HepG2 (cell line): ENCODE measurements around the gene NCKAP1. TPM values are rescaled to one million over a fixed set of nuclear protein-coding genes. Genes with fewer than 3 reads are reported as not detected.

Experiments used
- ATAC-seq: fragments of 200-7000 bp; cut with Tn5 transposase; 3 replicates; pipeline ENCODE4 v1.9.1; 2020; ENCODE audit warnings: mild to moderate bottlenecking, moderate library complexity
- BruUV-seq: library from RNA; stranded (reverse); fragments of 400-500 nt; replicated peaks from 2 replicates; lab custom pipeline; 2021; lab: Mats Ljungman, UMichigan
- CTCF ChIA-PET: fragments of 300-600 bp; formaldehyde crosslinking; extraction: SDS; loops from one replicate; lab custom pipeline; 2021; ENCODE audit warnings: low total read pairs, inconsistent platforms, low intra/inter-chr PET ratio; lab: Yijun Ruan, JAX
- POLR2A ChIA-PET: fragments of 350-600 bp; sonication (Branson Sonifier 250); formaldehyde crosslinking; loops from one replicate; lab custom pipeline; 2020; ENCODE audit warnings: antibody characterized with exemption, inconsistent platforms; lab: Yijun Ruan, JAX
- DNase-seq: peaks from one replicate; pipeline ENCODE4 v3.0.0-alpha.2; 2015; ENCODE audit warnings: low spot score
- FAIRE-seq: peaks from 3 replicates; lab custom pipeline; 2011; peaks lifted over from hg19 to GRCh38; lab: Jason Lieb, UNC
- H2AFZ ChIP-seq: one replicate; pipeline ENCODE4 v1.6.1; 2011; ENCODE audit warnings: low read length, inconsistent platforms
- H3K27ac ChIP-seq: fragments of 300-600 bp; 3 replicates; pipeline ENCODE4 v1.8.0; 2011; ENCODE audit warnings: mixed run types, mild to moderate bottlenecking, mixed read lengths, low read length, inconsistent platforms; ENCODE audit not compliant: insufficient read depth; ENCODE audit errors: extremely low read length
- H3K27me3 ChIP-seq, 2 experiments: fragments of 200-600 bp in 1 of 2; 2 replicates in 1 of 2; 3 replicates in 1 of 2; pipeline versions ENCODE4 v1.6.0 to v1.8.0; 2011; ENCODE audit warnings: low read length in 2 of 2, mild to moderate bottlenecking in 2 of 2, moderate library complexity in 2 of 2, inconsistent platforms in 1 of 2; ENCODE audit not compliant: insufficient read depth in 2 of 2, control insufficient read depth in 1 of 2
- H3K36me3 ChIP-seq, 2 experiments: fragments of 200-600 bp in 1 of 2; replicated peaks in 1 of 2; 2 replicates in 1 of 2; 3 replicates in 1 of 2; pipeline versions ENCODE4 v1.5.1 to v1.8.0; 2011; ENCODE audit warnings: low read length in 2 of 2, inconsistent platforms in 1 of 2; ENCODE audit not compliant: insufficient read depth in 2 of 2, control insufficient read depth in 1 of 2
- H3K4me1 ChIP-seq: 2 replicates; pipeline ENCODE4 v1.5.1; 2012; ENCODE audit warnings: low read length, inconsistent platforms; ENCODE audit not compliant: insufficient read depth
- H3K4me2 ChIP-seq: 2 replicates; pipeline ENCODE4 v1.6.0; 2011; ENCODE audit warnings: low read depth, low read length, inconsistent platforms
- H3K4me3 ChIP-seq, 3 experiments: fragments of 200-600 bp in 1 of 3; sonication (generic), shearing (Covaris generic) in 1 of 3; replicated peaks in 1 of 3; 2 replicates each; pipeline ENCODE4 v1.5.1; 2011 to 2016; ENCODE audit warnings: low read length in 3 of 3, inconsistent platforms in 2 of 3, low read depth in 2 of 3, mild to moderate bottlenecking in 2 of 3, control low read depth in 1 of 3, mixed read lengths in 1 of 3; ENCODE audit not compliant: insufficient read depth in 1 of 3
- H3K79me2 ChIP-seq: one replicate; pipeline ENCODE4 v1.6.1; 2011; ENCODE audit warnings: low read length, inconsistent platforms; ENCODE audit not compliant: insufficient read depth
- H3K9ac ChIP-seq: 2 replicates; pipeline ENCODE4 v1.6.0; 2011; ENCODE audit warnings: mild to moderate bottlenecking, low read depth, low read length, inconsistent platforms; ENCODE audit not compliant: insufficient read depth
- H3K9me3 ChIP-seq: 2 replicates; pipeline ENCODE4 v1.5.1; 2012; ENCODE audit warnings: mild to moderate bottlenecking, low read length
- H4K20me1 ChIP-seq: 2 replicates; pipeline ENCODE4 v1.6.0; 2011; ENCODE audit warnings: inconsistent platforms, mild to moderate bottlenecking, low read length, moderate library complexity; ENCODE audit not compliant: insufficient read depth
- ESRRA ChIP-seq: sonication (generic); formaldehyde crosslinking; IDR thresholded peaks from 2 replicates; pipeline ENCODE4 v1.5.1; 2020; ENCODE audit warnings: mild to moderate bottlenecking, low read depth, missing genetic modification reagents
- GABPA ChIP-seq, 2 experiments: IDR thresholded peaks; 2 replicates each; pipeline ENCODE4 v1.6.1; 2011 to 2016; ENCODE audit warnings: low read depth in 2 of 2, low read length in 1 of 2, missing biosample characterization in 1 of 2, missing genetic modification characterization in 1 of 2
- GTF2F1 ChIP-seq: fragments of 150-350 bp; IDR thresholded peaks from 2 replicates; pipeline ENCODE4 v1.6.1; 2014; ENCODE audit warnings: low read length
- KLF16 ChIP-seq, 2 experiments: sonication (generic) in 1 of 2; formaldehyde crosslinking in 1 of 2; IDR thresholded peaks; 2 replicates each; pipeline versions ENCODE4 v1.6.1 to v1.8.0; 2016 to 2023; ENCODE audit warnings: missing genetic modification reagents in 2 of 2, missing compliant biosample characterization in 1 of 2
- MAFG ChIP-seq: sonication (generic); formaldehyde crosslinking; IDR thresholded peaks from 2 replicates; pipeline ENCODE4 v1.5.1; 2020; ENCODE audit warnings: mild to moderate bottlenecking, missing genetic modification reagents
- MLLT10 ChIP-seq: sonication (generic); formaldehyde crosslinking; IDR thresholded peaks from 2 replicates; pipeline ENCODE4 v1.4.0; 2020; ENCODE audit warnings: missing genetic modification reagents
- MTF2 ChIP-seq: sonication (generic); formaldehyde crosslinking; IDR thresholded peaks from 2 replicates; pipeline ENCODE4 v1.5.0; 2020; ENCODE audit warnings: missing genetic modification reagents, borderline replicate concordance
- NAIF1 ChIP-seq: sonication (generic); formaldehyde crosslinking; IDR thresholded peaks from 2 replicates; pipeline ENCODE4 v1.5.0; 2020; ENCODE audit warnings: mild to moderate bottlenecking, missing genetic modification reagents, borderline replicate concordance
- PCBP2 ChIP-seq: fragments of 200-400 bp; formaldehyde crosslinking; optimal IDR thresholded peaks from 2 replicates; pipeline ENCODE3; 2018; ENCODE audit warnings: low read length, low read depth; ENCODE audit not compliant: poor library complexity, severe bottlenecking
- PLRG1 ChIP-seq: fragments of 450-650 bp; conservative IDR thresholded peaks from 2 replicates; pipeline ENCODE4 v1.6.1; 2016
- SCMH1 ChIP-seq: sonication (generic); formaldehyde crosslinking; IDR thresholded peaks from 2 replicates; pipeline ENCODE4 v1.9.0; 2021; ENCODE audit warnings: missing genetic modification reagents, mild to moderate bottlenecking, borderline replicate concordance
- STAG1 ChIP-seq: sonication (generic); formaldehyde crosslinking; IDR thresholded peaks from 2 replicates; pipeline ENCODE4 v1.4.0; 2020; ENCODE audit warnings: missing genetic modification reagents
- TFDP2 ChIP-seq: sonication (generic); formaldehyde crosslinking; IDR thresholded peaks from 2 replicates; pipeline ENCODE4 v1.4.0; 2020; ENCODE audit warnings: missing genetic modification reagents
- ZBTB21 ChIP-seq: sonication (generic); formaldehyde crosslinking; IDR thresholded peaks from 2 replicates; pipeline ENCODE4 v1.4.0; 2020; ENCODE audit warnings: missing genetic modification reagents
- ZBTB49 ChIP-seq: sonication (generic); formaldehyde crosslinking; IDR thresholded peaks from 2 replicates; pipeline ENCODE4 v1.4.0; 2020; ENCODE audit warnings: missing genetic modification reagents, borderline replicate concordance
- ZFP62 ChIP-seq: sonication (generic); formaldehyde crosslinking; IDR thresholded peaks from 2 replicates; pipeline ENCODE4 v1.4.0; 2020; ENCODE audit warnings: missing genetic modification reagents
- ZNF431 ChIP-seq: sonication (generic); formaldehyde crosslinking; IDR thresholded peaks from 2 replicates; pipeline ENCODE4 v1.9.0; 2022; ENCODE audit warnings: missing genetic modification reagents, low read depth, mild to moderate bottlenecking, borderline replicate concordance
- ZNF460 ChIP-seq: sonication (generic); formaldehyde crosslinking; IDR thresholded peaks from 2 replicates; pipeline ENCODE4 v1.5.1; 2020; ENCODE audit warnings: missing genetic modification reagents, mild to moderate bottlenecking, borderline replicate concordance
- ZNF546 ChIP-seq: sonication (generic); formaldehyde crosslinking; conservative IDR thresholded peaks from 2 replicates; pipeline ENCODE4 v1.8.1; 2023; ENCODE audit warnings: mild to moderate bottlenecking, missing genetic modification reagents
- ZNF547 ChIP-seq: sonication (generic); formaldehyde crosslinking; IDR thresholded peaks from 2 replicates; pipeline ENCODE4 v1.5.1; 2020; ENCODE audit warnings: mild to moderate bottlenecking, missing genetic modification reagents
- ZNF557 ChIP-seq: sonication (generic); formaldehyde crosslinking; IDR thresholded peaks from 2 replicates; pipeline ENCODE4 v1.4.0; 2020; ENCODE audit warnings: missing genetic modification reagents
- ZNF619 ChIP-seq: sonication (generic); formaldehyde crosslinking; IDR thresholded peaks from 2 replicates; pipeline ENCODE4 v1.4.0; 2020; ENCODE audit warnings: mild to moderate bottlenecking, missing genetic modification reagents
- ZNF780A ChIP-seq: sonication (generic); formaldehyde crosslinking; IDR thresholded peaks from 2 replicates; pipeline ENCODE4 v1.8.0; 2022; ENCODE audit warnings: mild to moderate bottlenecking, missing genetic modification reagents, moderate library complexity
- ZSCAN20 ChIP-seq: sonication (generic); formaldehyde crosslinking; IDR thresholded peaks from 2 replicates; pipeline ENCODE4 v1.4.0; 2020; ENCODE audit warnings: missing genetic modification reagents, mild to moderate bottlenecking, borderline replicate concordance
- WGBS: methylation state at CpG from one replicate; pipeline ENCODE4 v1.1.6; 2017; ENCODE audit warnings: low lambda C conversion rate; 5-methylcytosine and 5-hydroxymethylcytosine counted together
- in situ Hi-C: cut with HindIII; loops from 2 replicates; pipeline ENCODE4 v1.10.0; 2017; ENCODE audit warnings: low pct_unique_long_range_greater_than_20kb; ENCODE audit not compliant: extremely low pct_ligation_motif_present
- intact Hi-C: fragments of 100-400 bp; cut with micrococcal nuclease; formaldehyde crosslinking; loops from one replicate; pipeline ENCODE4 v1.10.0; 2022; ENCODE audit not compliant: unreplicated experiment
- polyA plus RNA-seq, 8 experiments: library from polyadenylated mRNA; depleted of rRNA in 3 of 8; stranded (reverse) in 7 of 8; unstranded in 1 of 8; fragments of >200 nt; fragmentation: Illumina TruSeq in 4 of 8; extraction: Trizol in 4 of 8; gene quantifications; 2 replicates each; pipeline versions ENCODE4 v1.2.1 to v1.2.3, GENCODE V29; 2011 to 2016; ENCODE audit warnings: low read depth in 4 of 8, missing spikeins in 1 of 8, mixed read lengths in 1 of 8; ENCODE audit not compliant: insufficient read depth in 1 of 8
- total RNA-seq, 5 experiments: library from RNA; depleted of rRNA; stranded (reverse); fragments of >200 nt; fragmentation: Illumina TruSeq; extraction: Trizol; gene quantifications; 2 replicates each; pipeline ENCODE4 v1.2.3, GENCODE V29; 2016; ENCODE audit warnings: low read depth in 1 of 5
- TF ChIP-seq, protein P1 (sequence below): conservative IDR thresholded peaks from 2 replicates; pipeline ENCODE4 v1.6.1; 2018; ENCODE audit warnings: missing genetic modification reagents

NCKAP1 gene
- total and polyA plus RNA-seq, 2 of the 13 experiments (the other 11 are each of a cell fraction or from before 2014, with no cell fraction given) = 72.1 to 96.3 TPM

GRCh38 chr2:182942756-182943155 lies 95.5 kb downstream of the NCKAP1 start:
- no peak for ATAC-seq

DNA sequence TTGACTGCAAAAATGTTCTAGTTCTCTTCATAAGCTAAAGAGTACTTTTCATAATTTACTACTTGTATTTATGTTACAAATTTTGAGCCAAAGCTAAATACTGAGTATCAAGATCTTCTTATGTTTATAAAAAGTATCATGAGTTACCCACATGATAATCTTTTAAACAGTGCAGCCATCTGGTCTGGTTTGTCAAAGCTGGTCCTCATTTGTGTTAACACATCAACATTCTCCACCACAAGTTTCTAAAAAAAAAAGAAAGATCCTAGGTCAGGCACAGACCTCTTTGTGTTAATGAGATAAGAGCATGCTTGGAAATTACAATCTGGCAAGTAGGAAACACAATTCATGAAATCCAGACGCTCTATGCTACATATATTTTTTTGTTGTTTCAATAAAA lies 96.3 kb downstream of the NCKAP1 start:
- no peak overlapping the region for H3K9ac ChIP-seq
- ATAC-seq (no peak), DNase-seq (no peak), FAIRE-seq (no peak)
- intact Hi-C loops = no loop called here
- no peak overlapping the region for H3K4me2 ChIP-seq
- H3K9me3 ChIP-seq = no peaks in the 10 kb centered on the region
- no peaks in the 10 kb centered on the region for H3K4me1 ChIP-seq
- H3K4me3 ChIP-seq = no peak overlapping the region
- 98% methylated on average over 1 of the region's 1 CpG for WGBS
- no peaks in the 10 kb centered on the region for H3K79me2 ChIP-seq
- no peak overlapping the region for H3K27ac ChIP-seq
- CTCF ChIA-PET = no interaction called here
- POLR2A ChIA-PET = no interaction called here
- in situ Hi-C loops = no loop called here
- no peak overlapping the region for H2AFZ ChIP-seq
- H3K27me3 ChIP-seq = no peaks in the 10 kb centered on the region
- H4K20me1 ChIP-seq = no peaks in the 10 kb centered on the region
- no TSS peak for BruUV-seq
- peaks cover 10 to 52% of the 10 kb centered on the region in 2 experiments for H3K36me3 ChIP-seq
- TF ChIP-seq ZNF546 (CRISPR knock-in tag) (no peak), ZBTB49 (CRISPR knock-in tag) (no peak), MLLT10 (CRISPR knock-in tag) (no peak), GTF2F1 (no peak), TFDP2 (CRISPR knock-in tag) (no peak), PLRG1 (no peak), ZBTB21 (CRISPR knock-in tag) (no peak), ZNF557 (no peak), ZFP62 (no peak)

More at GRCh38 chr2:182942756-182943155, 95.5 kb downstream of the NCKAP1 start:
- no peak overlapping the region for H3K4me3 ChIP-seq
- no peak for TF ChIP-seq GABPA (IDR thresholded peaks at IDR 0.05; ENCODE audit: low read depth, low read length)
- TF ChIP-seq GABPA (CRISPR knock-in tag; IDR thresholded peaks at IDR 0.05; ENCODE audit: low read depth) = no peak
- TF ChIP-seq ZNF780A (CRISPR knock-in tag) = no peak
- TF ChIP-seq MAFG (CRISPR knock-in tag) = no peak
- TF ChIP-seq ZNF460 = no peak
- TF ChIP-seq, protein P1, sequence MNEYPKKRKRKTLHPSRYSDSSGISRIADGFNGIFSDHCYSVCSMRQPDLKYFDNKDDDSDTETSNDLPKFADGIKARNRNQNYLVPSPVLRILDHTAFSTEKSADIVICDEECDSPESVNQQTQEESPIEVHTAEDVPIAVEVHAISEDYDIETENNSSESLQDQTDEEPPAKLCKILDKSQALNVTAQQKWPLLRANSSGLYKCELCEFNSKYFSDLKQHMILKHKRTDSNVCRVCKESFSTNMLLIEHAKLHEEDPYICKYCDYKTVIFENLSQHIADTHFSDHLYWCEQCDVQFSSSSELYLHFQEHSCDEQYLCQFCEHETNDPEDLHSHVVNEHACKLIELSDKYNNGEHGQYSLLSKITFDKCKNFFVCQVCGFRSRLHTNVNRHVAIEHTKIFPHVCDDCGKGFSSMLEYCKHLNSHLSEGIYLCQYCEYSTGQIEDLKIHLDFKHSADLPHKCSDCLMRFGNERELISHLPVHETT = no peak
- TF ChIP-seq ESRRA = no peak
- no peak for TF ChIP-seq ZSCAN20 (CRISPR knock-in tag)
- no peak for TF ChIP-seq PCBP2
- no peak for TF ChIP-seq ZNF619 (CRISPR knock-in tag)
- TF ChIP-seq ZNF431 (CRISPR knock-in tag) = no peak
- no peak for TF ChIP-seq SCMH1 (CRISPR knock-in tag)
- no peak for TF ChIP-seq ZNF547 (CRISPR knock-in tag)
- TF ChIP-seq STAG1 = no peak
- TF ChIP-seq KLF16 (CRISPR knock-in tag; IDR thresholded peaks at IDR 0.05) = no peak
- no peak for TF ChIP-seq MTF2 (CRISPR knock-in tag)
- TF ChIP-seq NAIF1 (CRISPR knock-in tag) = no peak
- no peaks in the 10 kb centered on the region for H3K79me2 ChIP-seq
- no peaks in the 10 kb centered on the region for H3K4me1 ChIP-seq
- in situ Hi-C loops = no loop called here
- 91% methylated on average over 2 of the region's 2 CpGs for WGBS
- FAIRE-seq (no peak), DNase-seq (no peak)
- H3K9ac ChIP-seq = no peak overlapping the region
- intact Hi-C loops = no loop called here
- no peak overlapping the region for H3K27ac ChIP-seq
- BruUV-seq = no TSS peak
- POLR2A ChIA-PET = no interaction called here
- H3K9me3 ChIP-seq = no peaks in the 10 kb centered on the region
- CTCF ChIA-PET = no interaction called here
- no peak overlapping the region for H3K4me2 ChIP-seq
- H3K36me3 ChIP-seq = peaks cover 12 to 52% of the 10 kb centered on the region in 2 experiments
- H3K27me3 ChIP-seq = no peaks in the 10 kb centered on the region
- H2AFZ ChIP-seq = no peak overlapping the region
- no peaks in the 10 kb centered on the region for H4K20me1 ChIP-seq
